KMS-11 (cell line): ENCODE results near the gene PCGF5.
"Not testable (repeated sequence)": the region's sequence is repeated elsewhere in the genome, so short reads cannot be mapped to it uniquely, and the experiment has no call there.

Experiments used
- H2AFZ ChIP-seq: fragments of 200-600 bp; sonication (generic); 2 replicates; pipeline ENCODE4 v1.6.1; 2016; ENCODE audit warnings: antibody characterized with exemption, mixed run types, low read depth
- H3K27ac ChIP-seq: fragments of 200-600 bp; sonication (generic); 2 replicates; pipeline ENCODE4 v1.6.1; 2016; ENCODE audit warnings: mild to moderate bottlenecking, mixed run types
- H3K27me3 ChIP-seq: fragments of 200-600 bp; sonication (generic); 2 replicates; pipeline ENCODE4 v1.6.1; 2017; ENCODE audit warnings: mild to moderate bottlenecking, low read depth, mixed run types, moderate library complexity; ENCODE audit not compliant: insufficient read depth
- H3K36me3 ChIP-seq: fragments of 200-600 bp; sonication (generic); 2 replicates; pipeline ENCODE4 v1.6.1; 2017; ENCODE audit warnings: mild to moderate bottlenecking, mixed run types; ENCODE audit not compliant: insufficient read depth
- H3K4me1 ChIP-seq: fragments of 200-600 bp; sonication (generic); 2 replicates; pipeline ENCODE4 v1.6.1; 2016; ENCODE audit warnings: mild to moderate bottlenecking, low read depth, mixed run types; ENCODE audit not compliant: poor library complexity, severe bottlenecking
- H3K4me2 ChIP-seq: fragments of 200-600 bp; sonication (generic); 2 replicates; pipeline ENCODE4 v1.7.0; 2016; ENCODE audit warnings: mild to moderate bottlenecking, mixed run types
- H3K4me3 ChIP-seq: fragments of 200-600 bp; sonication (generic); IDR thresholded peaks from 2 replicates; pipeline ENCODE4 v1.6.1; 2017; ENCODE audit warnings: low read depth, low read length, mixed read lengths; ENCODE audit not compliant: insufficient read depth
- H3K79me2 ChIP-seq: fragments of 200-600 bp; sonication (generic); 2 replicates; pipeline ENCODE4 v1.6.1; 2016; ENCODE audit warnings: low read depth, mixed run types; ENCODE audit not compliant: insufficient read depth
- H3K9ac ChIP-seq: fragments of 200-600 bp; sonication (generic); 2 replicates; pipeline ENCODE4 v1.6.1; 2016; ENCODE audit warnings: mild to moderate bottlenecking, mixed run types
- H4K20me1 ChIP-seq: fragments of 200-600 bp; sonication (generic); 2 replicates; pipeline ENCODE4 v1.6.1; 2016; ENCODE audit warnings: mild to moderate bottlenecking, mixed run types; ENCODE audit not compliant: insufficient read depth
- TF ChIP-seq, protein P1 (sequence below): fragments of 200-600 bp; sonication (generic); conservative IDR thresholded peaks from 2 replicates; pipeline ENCODE4 v1.6.1; 2017; ENCODE audit warnings: low read depth, mild to moderate bottlenecking, antibody characterized with exemption, low read length, moderate library complexity, mixed read lengths

The PCGF5 gene

DNA sequence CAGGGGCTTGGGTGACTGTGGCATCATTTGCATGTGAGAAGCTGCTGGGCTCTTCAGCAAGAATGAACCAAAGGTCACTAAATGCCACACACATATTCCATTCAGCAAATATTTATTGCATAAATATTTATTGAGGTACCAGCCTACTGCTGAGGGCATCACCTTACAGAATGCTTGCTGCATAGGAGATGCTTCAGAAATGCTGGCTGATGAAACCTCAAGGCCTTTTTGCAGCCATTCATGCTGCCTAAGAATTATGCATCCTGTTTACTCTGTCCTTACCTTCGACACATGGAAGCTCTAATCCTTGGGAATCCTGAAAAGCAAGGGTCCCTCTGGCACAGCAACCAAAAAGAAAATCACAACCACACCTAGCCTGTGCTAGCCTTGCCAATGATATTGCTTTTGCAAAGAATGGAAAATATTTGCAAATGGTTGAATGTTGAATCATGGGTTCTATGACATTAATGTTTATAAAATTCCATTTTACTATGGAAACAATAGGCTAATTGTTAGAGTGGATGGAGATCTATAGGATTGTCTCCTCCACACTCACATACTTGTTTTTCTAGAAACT, 79.6 kb downstream of the PCGF5 start:
- H3K27me3 ChIP-seq: no peaks in the 10 kb centered on the region
- H3K4me2 ChIP-seq: no peak overlapping the region
- no peaks in the 10 kb centered on the region for H3K79me2 ChIP-seq
- H4K20me1 ChIP-seq: no peaks in the 10 kb centered on the region
- TF ChIP-seq, protein P1, sequence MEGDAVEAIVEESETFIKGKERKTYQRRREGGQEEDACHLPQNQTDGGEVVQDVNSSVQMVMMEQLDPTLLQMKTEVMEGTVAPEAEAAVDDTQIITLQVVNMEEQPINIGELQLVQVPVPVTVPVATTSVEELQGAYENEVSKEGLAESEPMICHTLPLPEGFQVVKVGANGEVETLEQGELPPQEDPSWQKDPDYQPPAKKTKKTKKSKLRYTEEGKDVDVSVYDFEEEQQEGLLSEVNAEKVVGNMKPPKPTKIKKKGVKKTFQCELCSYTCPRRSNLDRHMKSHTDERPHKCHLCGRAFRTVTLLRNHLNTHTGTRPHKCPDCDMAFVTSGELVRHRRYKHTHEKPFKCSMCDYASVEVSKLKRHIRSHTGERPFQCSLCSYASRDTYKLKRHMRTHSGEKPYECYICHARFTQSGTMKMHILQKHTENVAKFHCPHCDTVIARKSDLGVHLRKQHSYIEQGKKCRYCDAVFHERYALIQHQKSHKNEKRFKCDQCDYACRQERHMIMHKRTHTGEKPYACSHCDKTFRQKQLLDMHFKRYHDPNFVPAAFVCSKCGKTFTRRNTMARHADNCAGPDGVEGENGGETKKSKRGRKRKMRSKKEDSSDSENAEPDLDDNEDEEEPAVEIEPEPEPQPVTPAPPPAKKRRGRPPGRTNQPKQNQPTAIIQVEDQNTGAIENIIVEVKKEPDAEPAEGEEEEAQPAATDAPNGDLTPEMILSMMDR: no peak
- H3K9ac ChIP-seq: no peak overlapping the region
- H3K27ac ChIP-seq: no peak overlapping the region
- peaks cover 9% of the 10 kb centered on the region for H3K4me1 ChIP-seq
- no peaks in the 10 kb centered on the region for H3K36me3 ChIP-seq
- no peak overlapping the region for H3K4me3 ChIP-seq
- no peak overlapping the region for H2AFZ ChIP-seq

DNA sequence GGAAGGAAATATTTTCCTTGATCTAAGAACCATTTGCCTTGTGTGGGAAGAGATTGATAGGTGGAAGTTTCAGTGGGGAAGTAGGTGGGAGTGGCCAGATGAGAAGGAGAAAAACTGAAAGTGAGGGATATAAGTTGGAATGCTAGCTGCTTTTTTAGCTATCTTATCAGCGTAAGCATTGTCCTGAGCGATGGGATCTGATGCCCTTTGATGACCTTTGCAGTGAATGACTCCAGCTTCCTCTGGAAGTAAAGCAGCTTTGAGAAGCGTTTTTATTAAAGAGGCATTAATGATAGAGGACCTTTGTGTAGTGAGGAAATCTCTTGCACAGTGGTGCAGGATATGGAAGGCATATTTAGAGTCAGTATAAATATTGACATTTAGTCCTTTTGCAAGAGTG, 82.5 kb downstream of the PCGF5 start:
- not testable (repeated sequence) for H3K27me3 ChIP-seq, H2AFZ ChIP-seq, H3K36me3 ChIP-seq, H3K27ac ChIP-seq, H3K4me1 ChIP-seq, H3K4me2 ChIP-seq, H3K9ac ChIP-seq, H4K20me1 ChIP-seq, H3K4me3 ChIP-seq, H3K79me2 ChIP-seq

- H3K9ac ChIP-seq, H3K27ac ChIP-seq, H3K4me3 ChIP-seq, H2AFZ ChIP-seq, H3K4me1 ChIP-seq, H3K36me3 ChIP-seq, H3K79me2 ChIP-seq, H3K4me2 ChIP-seq, H3K27me3 ChIP-seq, H4K20me1 ChIP-seq: not testable (repeated sequence)
These were observed 85.5 kb downstream of the PCGF5 start for GRCh38 chr10:91305979-91306378.

DNA sequence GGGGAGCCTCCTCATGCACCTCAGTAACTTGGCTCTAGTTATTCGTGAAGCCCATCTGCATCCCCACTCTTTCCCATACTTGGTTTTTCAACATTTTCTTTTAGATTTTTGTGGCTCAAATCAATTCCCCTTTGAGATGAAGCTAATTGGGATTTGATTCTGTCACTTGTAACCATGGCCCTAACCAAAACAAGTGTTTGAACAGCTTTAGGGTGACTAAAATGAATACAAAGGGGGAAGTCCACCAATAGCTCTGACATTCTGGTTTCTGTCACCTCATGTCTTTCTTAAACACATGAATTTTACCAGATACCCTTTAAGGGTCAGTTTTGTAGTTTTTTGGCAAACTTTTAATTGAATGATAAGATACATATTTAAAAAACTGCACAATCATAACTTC, 87.0 kb downstream of the PCGF5 start:
- TF ChIP-seq, protein P1: no peak

GRCh38 chr10:91309711-91310110, 89.2 kb downstream of the PCGF5 start:
- no peak overlapping the region for H3K27ac ChIP-seq

More for the DNA sequence above, 87.0 kb downstream of the PCGF5 start:
- Histone ChIP-seq H3K27ac (no peak overlapping the region), H3K4me3 (no peak overlapping the region), H3K27me3 (no peaks in the 10 kb centered on the region), H2AFZ (no peak overlapping the region), H3K36me3 (no peaks in the 10 kb centered on the region), H3K4me1 (no peaks in the 10 kb centered on the region), H3K4me2 (no peak overlapping the region), H3K9ac (no peak overlapping the region), H4K20me1 (no peaks in the 10 kb centered on the region), H3K79me2 (no peaks in the 10 kb centered on the region)

More at GRCh38 chr10:91309711-91310110, 89.2 kb downstream of the PCGF5 start:
- no peaks in the 10 kb centered on the region for H4K20me1 ChIP-seq
- no peak overlapping the region for H2AFZ ChIP-seq
- no peaks in the 10 kb centered on the region for H3K79me2 ChIP-seq
- TF ChIP-seq, protein P1: no peak
- H3K36me3 ChIP-seq: no peaks in the 10 kb centered on the region
- no peak overlapping the region for H3K4me2 ChIP-seq
- H3K27me3 ChIP-seq: no peaks in the 10 kb centered on the region
- no peak overlapping the region for H3K9ac ChIP-seq
- H3K4me1 ChIP-seq: no peaks in the 10 kb centered on the region
- H3K4me3 ChIP-seq: no peak overlapping the region
